Osteoblast (primary cell): ENCODE data around the gene ZNF536. TPM values are rescaled to one million over a fixed set of nuclear protein-coding genes. Genes with fewer than 3 reads are reported as not detected.

ENCODE experiments used
- DNase-seq: peaks from one replicate; pipeline ENCODE4 v3.0.0; 2011; ENCODE audit warnings: low spot score, mixed read lengths; ENCODE audit not compliant: insufficient read length; ENCODE audit errors: missing footprints
- H2AFZ ChIP-seq: 2 replicates; pipeline ENCODE4 v1.6.0; 2011; ENCODE audit warnings: mild to moderate bottlenecking, low read length
- H3K27ac ChIP-seq: 2 replicates; pipeline ENCODE4 v1.5.1; 2011; ENCODE audit warnings: mild to moderate bottlenecking, low read depth, low read length, moderate library complexity
- H3K27me3 ChIP-seq: 2 replicates; pipeline ENCODE4 v1.6.0; 2012; ENCODE audit warnings: mild to moderate bottlenecking, control low read depth, inconsistent platforms, low read length, moderate library complexity; ENCODE audit not compliant: insufficient read depth
- H3K36me3 ChIP-seq: 2 replicates; pipeline ENCODE4 v1.5.1; 2011; ENCODE audit warnings: mild to moderate bottlenecking, low read length, control low read depth, moderate library complexity; ENCODE audit not compliant: insufficient read depth
- H3K4me1 ChIP-seq: 2 replicates; pipeline ENCODE4 v1.5.1; 2011; ENCODE audit warnings: mild to moderate bottlenecking, low read length, control low read depth, moderate library complexity; ENCODE audit not compliant: insufficient read depth
- H3K4me2 ChIP-seq: 2 replicates; pipeline ENCODE4 v1.6.0; 2011; ENCODE audit warnings: mild to moderate bottlenecking, low read length; ENCODE audit not compliant: insufficient read depth
- H3K4me3 ChIP-seq: fragments of 200-600 bp; sonication (generic); 3 replicates; pipeline ENCODE4 v1.5.1; 2012; ENCODE audit warnings: mild to moderate bottlenecking, low read length, inconsistent platforms; ENCODE audit not compliant: insufficient read depth
- H3K79me2 ChIP-seq: 2 replicates; pipeline ENCODE4 v1.6.0; 2012; ENCODE audit warnings: mild to moderate bottlenecking, low read length, control low read depth, inconsistent platforms; ENCODE audit not compliant: insufficient read depth
- H3K9me3 ChIP-seq: 2 replicates; pipeline ENCODE4 v1.5.1; 2011; ENCODE audit warnings: low read depth, low read length, control low read depth
- H4K20me1 ChIP-seq: 2 replicates; pipeline ENCODE4 v1.6.0; 2012; ENCODE audit warnings: mild to moderate bottlenecking, low read length, control low read depth; ENCODE audit not compliant: insufficient read depth
- total RNA-seq: library from RNA; depleted of rRNA; stranded (reverse); fragments of >200 nt; gene quantifications from 2 replicates; pipeline ENCODE4 v1.2.3, GENCODE V29; 2012
- TF ChIP-seq, protein P1 (sequence below): IDR thresholded peaks from 2 replicates; pipeline ENCODE4 v1.5.1; 2011; ENCODE audit warnings: mild to moderate bottlenecking, low read depth, low read length, moderate library complexity; ENCODE audit errors: extremely low read depth

ZNF536 gene
- total RNA-seq, 1 donor, result not detected

DNA sequence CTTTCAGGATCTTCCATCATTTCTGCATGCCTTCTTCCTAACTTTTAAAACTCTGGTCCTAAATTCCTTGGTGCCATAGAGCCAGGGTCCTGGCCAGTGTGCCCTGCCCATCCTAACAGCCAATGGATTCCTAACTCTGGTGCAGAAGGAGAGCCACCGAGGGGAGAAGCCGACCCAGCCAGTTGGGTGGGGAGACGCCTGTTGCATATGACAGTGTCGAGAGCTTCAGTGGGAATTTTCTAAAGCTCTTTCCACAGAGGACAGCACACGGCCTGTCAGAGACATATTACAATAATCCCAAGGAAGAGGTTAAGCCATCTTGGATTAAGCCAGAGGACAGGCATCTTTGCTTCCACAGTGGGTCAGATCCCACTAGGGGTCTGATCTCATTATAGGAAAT, 180.4 kb downstream of the ZNF536 start:
- Histone ChIP-seq H3K27me3 (no peaks in the 10 kb centered on the region), H3K27ac (no peak overlapping the region), H4K20me1 (no peaks in the 10 kb centered on the region), H3K4me1 (no peaks in the 10 kb centered on the region), H3K4me3 (no peak overlapping the region), H3K4me2 (no peak overlapping the region), H3K79me2 (no peaks in the 10 kb centered on the region), H3K9me3 (no peaks in the 10 kb centered on the region), H2AFZ (no peak overlapping the region), H3K36me3 (no peaks in the 10 kb centered on the region)
- DNase-seq, result no peak
- TF ChIP-seq, protein P1, sequence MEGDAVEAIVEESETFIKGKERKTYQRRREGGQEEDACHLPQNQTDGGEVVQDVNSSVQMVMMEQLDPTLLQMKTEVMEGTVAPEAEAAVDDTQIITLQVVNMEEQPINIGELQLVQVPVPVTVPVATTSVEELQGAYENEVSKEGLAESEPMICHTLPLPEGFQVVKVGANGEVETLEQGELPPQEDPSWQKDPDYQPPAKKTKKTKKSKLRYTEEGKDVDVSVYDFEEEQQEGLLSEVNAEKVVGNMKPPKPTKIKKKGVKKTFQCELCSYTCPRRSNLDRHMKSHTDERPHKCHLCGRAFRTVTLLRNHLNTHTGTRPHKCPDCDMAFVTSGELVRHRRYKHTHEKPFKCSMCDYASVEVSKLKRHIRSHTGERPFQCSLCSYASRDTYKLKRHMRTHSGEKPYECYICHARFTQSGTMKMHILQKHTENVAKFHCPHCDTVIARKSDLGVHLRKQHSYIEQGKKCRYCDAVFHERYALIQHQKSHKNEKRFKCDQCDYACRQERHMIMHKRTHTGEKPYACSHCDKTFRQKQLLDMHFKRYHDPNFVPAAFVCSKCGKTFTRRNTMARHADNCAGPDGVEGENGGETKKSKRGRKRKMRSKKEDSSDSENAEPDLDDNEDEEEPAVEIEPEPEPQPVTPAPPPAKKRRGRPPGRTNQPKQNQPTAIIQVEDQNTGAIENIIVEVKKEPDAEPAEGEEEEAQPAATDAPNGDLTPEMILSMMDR, result no peak

DNA sequence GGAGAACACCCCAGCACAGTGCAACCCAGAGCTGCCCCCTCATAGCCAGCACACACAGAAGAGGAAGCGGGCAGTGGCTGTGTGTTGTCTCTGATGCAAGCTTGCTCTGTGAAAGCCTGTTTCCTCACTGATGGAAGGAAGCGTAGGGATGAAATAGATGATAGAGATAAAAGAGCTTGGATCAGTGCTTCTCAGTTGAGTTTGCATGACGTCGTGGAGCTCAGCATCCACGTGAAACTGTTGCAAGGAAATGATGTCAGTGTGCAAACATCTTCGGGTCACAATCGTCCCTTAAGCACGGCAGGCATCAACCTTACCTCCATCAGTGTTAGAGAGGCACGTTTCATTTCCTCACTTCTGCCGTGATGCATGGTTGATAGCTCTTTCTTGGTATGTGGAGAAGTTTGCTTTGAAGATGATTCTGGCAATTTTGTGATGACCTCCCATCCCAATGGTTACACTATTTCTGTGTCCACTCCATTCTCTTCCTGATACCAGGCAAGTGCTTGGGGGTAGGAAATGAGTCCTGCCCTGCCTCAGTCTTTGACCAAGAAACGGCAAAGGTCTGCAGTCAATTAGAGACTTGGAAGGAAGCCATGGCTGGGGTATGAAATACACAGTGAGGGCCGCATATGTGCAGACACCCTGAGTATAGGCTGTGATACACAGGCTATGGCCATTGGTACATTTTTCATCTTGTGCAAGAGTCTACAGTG, 183.0 kb downstream of the ZNF536 start:
- Histone ChIP-seq H3K27me3 (no peaks in the 10 kb centered on the region), H4K20me1 (no peaks in the 10 kb centered on the region), H3K4me2 (no peak overlapping the region), H3K36me3 (no peaks in the 10 kb centered on the region), H2AFZ (no peak overlapping the region), H3K27ac (no peak overlapping the region), H3K9me3 (no peaks in the 10 kb centered on the region), H3K4me1 (no peaks in the 10 kb centered on the region), H3K4me3 (no peak overlapping the region), H3K79me2 (no peaks in the 10 kb centered on the region)
- TF ChIP-seq, protein P1, result no peak
- no peak for DNase-seq

DNA sequence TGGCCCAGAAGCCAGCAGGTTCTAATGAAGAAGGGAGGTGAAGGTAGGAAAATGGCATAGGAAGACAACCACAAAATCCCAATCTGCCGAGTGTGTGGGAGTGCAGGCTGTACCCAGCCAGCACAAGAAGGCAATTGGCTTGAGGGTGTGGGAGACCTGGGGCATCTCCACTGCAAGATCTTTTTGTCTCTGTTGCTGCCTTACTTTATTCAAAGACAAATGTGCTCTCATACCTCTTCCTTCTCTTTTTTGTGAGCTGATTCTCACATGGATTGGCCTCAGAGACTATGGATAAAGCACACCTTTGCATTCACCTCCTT, 183.6 kb downstream of the ZNF536 start:
- Histone ChIP-seq H3K9me3 (no peaks in the 10 kb centered on the region), H3K27me3 (no peaks in the 10 kb centered on the region), H3K4me2 (no peak overlapping the region), H4K20me1 (no peaks in the 10 kb centered on the region), H2AFZ (no peak overlapping the region), H3K79me2 (no peaks in the 10 kb centered on the region), H3K27ac (no peak overlapping the region), H3K4me1 (no peaks in the 10 kb centered on the region), H3K36me3 (no peaks in the 10 kb centered on the region), H3K4me3 (no peak overlapping the region)
- TF ChIP-seq, protein P1, result no peak
- DNase-seq, result no peak

DNA sequence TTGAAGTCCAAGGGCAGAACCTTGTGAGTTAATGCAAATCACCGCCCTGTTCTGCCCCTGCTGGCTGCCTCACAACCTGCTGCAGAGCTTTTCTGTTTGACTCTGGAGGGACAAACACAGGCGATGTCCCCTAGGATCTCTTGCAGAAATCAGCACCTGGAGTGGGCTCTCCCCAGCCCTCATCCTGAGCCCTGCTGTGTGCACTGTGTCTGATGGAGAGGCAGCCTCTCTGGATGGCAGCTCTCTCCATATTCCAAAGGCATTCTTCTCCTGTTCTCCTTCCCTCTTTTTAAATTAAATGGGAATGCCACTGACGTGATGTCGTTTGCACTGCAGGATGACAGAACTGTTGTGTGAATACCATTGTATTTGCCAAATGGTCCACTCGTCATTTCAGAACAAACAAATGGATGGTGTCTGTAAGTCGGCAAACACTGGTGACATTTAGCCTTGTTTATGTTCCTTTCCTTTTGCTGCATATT, 184.1 kb downstream of the ZNF536 start:
- Histone ChIP-seq H3K27ac (no peak overlapping the region), H3K4me3 (no peak overlapping the region), H3K9me3 (no peaks in the 10 kb centered on the region), H4K20me1 (no peaks in the 10 kb centered on the region), H3K4me2 (no peak overlapping the region), H2AFZ (no peak overlapping the region), H3K36me3 (no peaks in the 10 kb centered on the region), H3K4me1 (no peaks in the 10 kb centered on the region), H3K79me2 (no peaks in the 10 kb centered on the region), H3K27me3 (no peaks in the 10 kb centered on the region)
- TF ChIP-seq, protein P1, result no peak
- no peak for DNase-seq
